DMS 273 (cell line): Measurements from ENCODE around the gene PDK1.
"Not testable (repeated sequence)": the region's sequence is repeated elsewhere in the genome, so short reads cannot be mapped to it uniquely, and the experiment has no call there.

Experiments used
- DNase-seq: peaks from one replicate; lab custom pipeline; 2025; ENCODE audit not compliant: unreplicated experiment; lab: John Stamatoyannopoulos, UW

PDK1 gene

DNA sequence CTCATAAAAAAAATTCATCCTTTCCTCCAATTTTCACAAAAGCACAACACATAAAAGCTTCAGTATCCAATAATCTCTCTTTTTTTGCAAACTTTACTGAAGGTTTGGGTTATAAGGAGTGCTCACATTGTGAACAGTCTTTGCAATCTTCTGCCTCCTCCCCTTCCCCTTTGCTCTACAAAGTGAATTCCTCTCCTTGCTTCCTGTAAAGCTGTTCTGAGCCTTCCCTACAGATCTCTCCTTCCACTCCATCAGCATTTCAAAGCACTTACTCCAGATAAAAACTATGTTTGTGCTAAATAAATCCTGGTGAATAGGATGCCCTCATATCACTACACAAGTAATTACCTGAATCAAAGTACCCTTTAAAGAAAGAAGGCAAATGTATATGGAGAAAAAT is 4.6 kb upstream of the PDK1 start:
- no peak for DNase-seq

- peak; percentile 15 for DNase-seq
Measured at GRCh38 chr2:172552547-172553291, 3.2 kb upstream of the PDK1 start.

DNA sequence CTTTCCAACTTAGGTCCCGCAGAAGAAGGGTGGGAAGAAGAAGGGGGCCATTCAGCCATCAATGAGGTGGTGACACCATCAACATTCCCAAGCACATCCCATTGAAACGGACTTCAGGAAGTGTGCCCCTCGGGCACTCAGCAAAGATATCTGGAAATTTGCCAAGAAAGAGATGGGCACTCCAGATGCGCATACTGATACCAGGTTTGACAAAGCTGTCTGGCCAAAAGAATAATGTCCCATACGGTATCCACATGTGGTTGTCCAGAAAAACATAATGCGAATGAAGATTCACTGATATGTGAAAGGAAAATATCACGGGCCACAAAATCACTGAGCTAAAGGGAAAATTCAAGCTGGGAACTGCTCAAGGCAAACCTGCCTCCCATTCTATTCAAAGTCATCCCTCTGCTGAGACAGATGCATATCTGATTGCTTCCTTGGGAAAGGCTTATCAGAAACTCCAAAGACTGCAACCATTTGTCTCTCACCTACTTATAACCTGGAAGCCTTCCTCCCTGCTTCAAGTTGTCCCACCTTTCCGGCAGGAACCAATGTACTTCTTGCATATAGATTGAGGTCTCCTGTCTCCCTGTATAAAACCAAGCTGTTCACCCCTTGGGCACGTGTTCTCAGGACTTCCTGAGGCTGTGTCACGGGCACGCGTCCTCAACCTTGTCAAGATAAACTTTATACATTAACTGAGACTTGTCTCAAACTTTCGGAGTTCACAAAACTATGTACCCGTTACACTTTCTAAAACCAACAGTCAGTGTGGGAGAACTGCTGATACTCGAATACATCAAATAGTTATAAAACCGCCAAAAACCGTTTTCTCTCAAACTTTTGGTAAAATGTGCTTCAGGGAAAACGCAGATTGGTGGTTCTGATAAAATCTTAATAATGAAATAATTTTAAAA is 1.3 kb upstream of the PDK1 start:
- DNase-seq, result peak; percentile 38

DNA sequence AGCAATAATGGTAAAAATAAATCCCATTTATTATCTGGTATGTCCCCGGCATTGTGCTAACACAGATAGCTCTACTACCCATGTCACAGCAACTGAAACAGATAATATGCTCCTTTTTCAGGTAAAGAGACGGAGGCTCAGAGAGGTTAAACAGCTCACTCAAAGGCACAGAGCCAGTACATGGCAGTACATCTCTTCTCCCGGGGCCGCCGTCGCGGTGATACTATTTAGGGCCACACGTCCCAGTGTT is 693 bp upstream of the PDK1 start:
- no peak for DNase-seq

- peak; percentile 87 for DNase-seq
Measured at GRCh38 chr2:172556284-172557033, 569 bp downstream of the PDK1 start.

GRCh38 chr2:172558372-172558771 is 2.5 kb downstream of the PDK1 start:
- DNase-seq, result no peak

DNA sequence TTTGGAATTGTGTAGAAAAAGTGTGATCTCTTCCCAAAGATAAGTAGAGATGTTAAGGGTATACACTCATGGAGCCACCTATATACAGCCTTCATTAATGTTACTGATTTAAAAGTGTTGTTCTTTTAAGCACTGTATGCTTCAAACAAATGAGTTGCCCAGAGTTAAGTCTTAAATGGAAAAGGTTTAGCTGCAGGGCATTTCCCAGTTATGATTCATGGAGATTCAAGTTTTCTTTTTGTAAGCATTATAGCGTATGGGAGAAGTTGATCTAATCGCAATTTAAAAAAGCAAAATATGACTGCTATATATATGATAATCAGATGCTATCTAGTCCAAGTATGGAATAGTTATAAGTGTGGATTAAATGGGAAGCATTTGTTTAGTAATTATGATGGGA is 4.8 kb downstream of the PDK1 start:
- peak; percentile 8 for DNase-seq

GRCh38 chr2:172561270-172561669 is 5.4 kb downstream of the PDK1 start:
- peak; percentile 82 for DNase-seq

GRCh38 chr2:172562298-172562697 is 6.4 kb downstream of the PDK1 start:
- no peak for DNase-seq

DNA sequence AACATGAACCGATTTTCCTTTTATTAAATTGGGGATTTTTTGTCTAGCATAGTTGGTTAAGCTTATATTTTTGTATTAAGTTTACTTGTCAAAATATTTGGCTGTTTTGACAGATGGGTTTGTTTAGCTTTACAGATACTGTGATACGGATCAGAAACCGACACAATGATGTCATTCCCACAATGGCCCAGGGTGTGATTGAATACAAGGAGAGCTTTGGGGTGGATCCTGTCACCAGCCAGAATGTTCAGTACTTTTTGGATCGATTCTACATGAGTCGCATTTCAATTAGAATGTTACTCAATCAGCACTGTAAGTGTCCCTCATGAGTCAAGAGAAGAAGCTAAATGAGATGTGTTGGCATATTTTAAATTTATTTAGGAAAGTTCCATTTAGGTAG is 8.5 kb downstream of the PDK1 start:
- peak; percentile 27 for DNase-seq

- DNase-seq, result no peak
Measured at GRCh38 chr2:172571245-172571644, 15.4 kb downstream of the PDK1 start.

GRCh38 chr2:172572981-172573380 is 17.1 kb downstream of the PDK1 start:
- no peak for DNase-seq

GRCh38 chr2:172574965-172575364 is 19.1 kb downstream of the PDK1 start:
- DNase-seq, result no peak

GRCh38 chr2:172578054-172578453 is 22.2 kb downstream of the PDK1 start:
- DNase-seq, result no peak

DNA sequence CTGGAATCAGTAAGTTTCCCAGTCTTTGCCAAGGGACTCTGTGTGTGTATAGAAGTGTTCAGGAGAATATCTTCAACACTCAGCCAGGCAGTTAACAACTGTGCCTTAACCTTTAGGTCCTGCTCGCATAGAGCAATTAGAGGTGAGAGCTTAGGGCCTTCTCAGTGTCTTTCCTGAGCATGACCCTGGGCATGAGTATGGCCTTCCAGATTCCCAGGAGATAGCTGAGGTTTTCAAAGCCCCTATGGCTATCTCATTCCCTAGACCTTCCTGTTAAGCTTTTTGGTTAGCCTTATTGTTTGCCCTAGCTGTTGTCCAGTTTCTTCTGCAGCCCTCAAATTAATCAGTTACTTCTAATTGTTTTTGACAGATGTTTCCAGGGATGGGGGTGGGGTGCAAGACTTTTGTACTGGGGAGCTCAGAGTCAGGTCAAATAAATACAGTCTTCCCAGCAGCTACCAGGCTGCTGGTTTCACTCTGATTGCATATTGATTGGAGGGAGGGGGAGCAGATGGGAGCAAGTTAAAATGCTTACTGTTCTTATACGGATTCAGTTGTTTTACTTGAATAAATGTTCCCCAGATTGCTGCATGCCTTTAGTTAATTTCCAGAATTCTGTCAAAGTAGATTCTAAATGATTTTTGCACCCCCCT is 23.1 kb downstream of the PDK1 start:
- no peak for DNase-seq

DNA sequence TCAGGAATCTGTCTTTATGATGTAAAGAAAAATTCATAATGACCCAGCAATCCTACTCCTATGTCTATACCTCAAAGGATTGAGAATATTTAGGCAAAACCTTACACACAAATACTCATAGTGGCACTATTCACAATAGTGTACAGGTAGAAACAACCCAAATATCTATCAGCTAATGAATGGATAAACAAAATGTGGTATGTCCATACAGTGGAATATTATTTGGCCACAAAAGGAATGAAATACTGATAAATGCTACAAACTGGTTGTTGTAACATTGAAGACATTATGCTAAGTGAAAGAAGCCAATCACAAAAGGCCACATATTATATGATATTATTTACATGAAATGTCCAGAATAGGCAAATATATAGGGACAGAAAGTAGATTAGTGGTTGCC is 24.7 kb downstream of the PDK1 start:
- no peak for DNase-seq

DNA sequence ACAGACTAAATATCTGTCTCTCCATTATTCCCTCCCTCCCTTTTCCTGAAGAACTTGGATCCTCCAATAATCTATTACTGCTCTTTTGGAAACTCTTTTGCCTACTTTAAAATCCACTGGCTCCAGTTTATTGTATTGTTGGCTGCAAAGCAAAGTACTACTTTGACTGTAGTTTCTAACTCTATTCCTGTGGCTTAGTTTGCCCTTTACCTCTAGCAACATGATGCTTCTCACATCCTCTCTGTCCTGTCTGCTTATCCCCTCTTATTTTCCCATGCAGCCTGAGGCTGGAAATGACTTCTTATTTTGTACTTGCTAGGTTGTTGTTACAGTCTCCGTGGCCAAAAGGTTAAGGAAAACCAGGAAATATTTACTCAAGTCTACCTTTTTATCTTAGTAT is 26.8 kb downstream of the PDK1 start:
- DNase-seq, result no peak

GRCh38 chr2:172586245-172586891 is 30.5 kb downstream of the PDK1 start:
- DNase-seq, result no peak

GRCh38 chr2:172587231-172587630 is 31.3 kb downstream of the PDK1 start:
- DNase-seq, result not testable (repeated sequence)

- DNase-seq, result no peak
Measured at GRCh38 chr2:172588931-172589330, 33.0 kb downstream of the PDK1 start.

DNA sequence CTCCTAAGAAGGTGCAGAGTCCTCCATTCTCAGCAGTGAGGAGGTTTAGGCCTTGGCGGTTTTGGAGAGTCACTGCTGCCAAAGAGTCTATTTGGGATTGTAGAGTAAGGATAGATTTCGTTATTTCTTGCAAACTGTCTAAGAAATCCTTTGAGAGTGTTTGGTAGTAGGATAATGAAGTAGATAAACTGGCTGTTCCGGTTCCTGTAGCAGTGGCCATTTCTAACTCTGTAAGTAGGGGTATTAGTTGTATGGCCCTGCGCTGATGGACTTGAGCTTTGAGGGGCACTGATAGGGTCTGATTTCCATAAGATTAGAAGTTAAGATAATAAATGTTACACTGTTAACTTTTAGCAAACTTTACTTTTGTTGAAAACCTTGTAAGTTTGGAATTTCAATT is 35.5 kb downstream of the PDK1 start:
- not testable (repeated sequence) for DNase-seq
